Stimulated activated CD4-positive, alpha-beta T cell treated with anti-CD3 and anti-CD28 coated beads, Interleukin-2, amount 100 ng/mL, for 4 hours (primary cell): ENCODE results near the gene ESRRG.
"Not testable (repeated sequence)": the region's sequence is repeated elsewhere in the genome, so short reads cannot be mapped to it uniquely, and the experiment has no call there.

ENCODE experiments used
- DNase-seq: peaks from one replicate; pipeline ENCODE4 v3.0.0-alpha.2; 2020; ENCODE audit warnings: low read depth

The ESRRG gene

DNA sequence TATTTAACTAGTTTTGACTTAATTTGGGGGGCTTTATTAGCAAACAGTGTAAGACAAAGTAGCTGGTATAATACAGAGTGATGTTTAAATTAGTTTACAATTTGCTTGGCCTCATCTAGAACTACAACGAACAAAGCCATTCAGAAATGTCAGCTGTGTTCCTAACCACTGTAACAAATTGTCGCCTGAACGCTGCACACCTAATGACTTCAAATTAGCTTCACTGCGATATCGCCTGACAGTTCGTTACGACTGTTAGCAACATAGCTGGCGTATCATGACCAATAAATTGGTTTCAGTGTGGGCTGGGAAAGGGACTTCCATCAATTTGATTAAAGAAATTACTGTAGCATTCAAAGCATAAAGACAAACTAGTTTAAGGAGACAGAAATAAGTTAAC, 160.1 kb downstream of the ESRRG start:
- no peak for DNase-seq

DNA sequence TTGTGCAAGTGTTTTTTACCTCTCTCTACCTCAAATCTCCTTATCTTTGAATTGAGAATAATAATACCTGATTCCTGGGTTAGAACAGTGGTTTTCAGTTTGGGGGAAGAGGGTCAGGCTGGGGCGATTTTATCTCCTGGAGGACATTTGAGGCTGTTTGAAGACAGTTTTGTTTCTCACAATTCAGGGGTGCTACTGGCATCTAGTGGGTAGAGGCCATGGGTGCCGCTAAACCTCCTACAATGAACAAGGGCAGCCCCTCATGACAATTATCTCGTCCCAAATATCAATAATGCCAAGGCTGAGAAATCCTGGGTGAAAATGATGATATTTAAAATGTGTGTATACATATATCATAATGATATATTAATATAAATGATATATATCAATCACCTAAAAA, 160.8 kb downstream of the ESRRG start:
- no peak for DNase-seq

DNA sequence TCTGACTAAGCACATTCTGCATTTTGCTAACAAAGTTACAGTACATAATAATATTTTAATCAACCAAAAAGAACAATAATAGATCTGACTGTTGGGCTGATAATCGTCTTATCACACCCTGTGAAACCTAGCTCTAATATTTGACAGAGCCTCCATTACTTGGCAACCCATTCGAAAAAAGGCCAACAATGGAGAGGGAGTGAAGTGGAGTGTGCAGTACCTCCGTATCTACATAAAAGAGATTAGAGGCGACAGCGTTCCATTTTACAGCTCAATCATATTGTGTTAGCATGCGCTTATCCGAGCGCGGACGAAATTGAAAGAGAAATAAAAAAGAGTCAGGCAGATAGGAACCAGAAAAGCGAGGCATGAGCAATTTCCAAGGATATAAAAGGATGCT, 162.7 kb downstream of the ESRRG start:
- DNase-seq: no peak

DNA sequence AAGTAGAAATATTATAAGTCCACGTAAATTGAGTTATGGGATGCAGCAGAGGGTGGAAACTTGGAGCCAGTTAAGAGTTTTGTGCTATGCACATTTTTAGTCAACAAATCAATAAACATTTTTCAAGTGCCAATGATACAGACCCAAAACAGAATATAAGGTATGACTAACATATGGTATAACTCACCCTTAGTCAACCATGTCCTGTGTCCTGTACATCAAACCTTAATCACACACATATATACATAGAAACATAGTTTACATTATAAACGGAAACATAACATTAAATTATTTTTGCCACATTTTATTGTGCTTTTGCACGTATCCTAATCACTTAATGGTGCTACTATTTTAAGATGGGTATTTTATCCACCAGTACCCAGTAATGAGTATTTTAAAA, 163.9 kb downstream of the ESRRG start:
- DNase-seq: no peak

DNA sequence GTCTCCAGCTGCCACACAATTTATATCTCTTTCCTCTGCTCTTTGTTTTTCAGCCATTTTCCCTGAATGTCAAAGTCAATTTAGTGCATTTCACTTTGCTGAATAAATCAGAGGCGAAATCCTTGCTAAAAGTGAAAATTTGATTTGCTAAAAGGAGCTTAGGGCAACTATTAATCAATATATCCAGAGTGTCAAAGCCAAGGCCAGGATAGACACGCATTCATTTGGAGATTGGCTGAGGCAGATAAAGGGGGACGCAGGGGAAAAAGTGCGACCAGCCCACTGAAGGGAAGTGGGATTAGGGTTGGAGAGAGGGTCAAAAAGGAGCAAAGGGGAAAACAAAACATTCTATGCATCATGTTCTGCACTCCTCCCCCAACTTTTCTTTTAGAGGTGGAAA, 167.6 kb downstream of the ESRRG start:
- DNase-seq: no peak

DNA sequence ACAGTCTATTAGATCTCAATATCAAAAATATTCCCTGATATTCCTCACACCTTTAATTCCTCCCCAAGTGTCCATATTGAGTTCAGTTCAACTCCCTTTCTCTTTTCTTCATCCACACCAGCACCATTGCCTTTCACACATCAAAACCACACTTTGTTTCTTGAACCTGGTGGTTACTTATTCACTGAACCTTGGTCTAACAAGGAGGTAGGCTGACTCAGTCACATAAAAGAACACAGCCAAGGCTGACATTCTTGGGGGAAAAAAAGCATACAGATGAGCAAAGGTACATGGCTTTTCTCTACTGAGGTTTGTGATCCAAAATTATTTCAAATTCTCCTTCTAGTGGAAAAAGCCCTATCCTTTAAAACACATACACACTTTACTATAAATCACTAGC, 168.3 kb downstream of the ESRRG start:
- no peak for DNase-seq

DNA sequence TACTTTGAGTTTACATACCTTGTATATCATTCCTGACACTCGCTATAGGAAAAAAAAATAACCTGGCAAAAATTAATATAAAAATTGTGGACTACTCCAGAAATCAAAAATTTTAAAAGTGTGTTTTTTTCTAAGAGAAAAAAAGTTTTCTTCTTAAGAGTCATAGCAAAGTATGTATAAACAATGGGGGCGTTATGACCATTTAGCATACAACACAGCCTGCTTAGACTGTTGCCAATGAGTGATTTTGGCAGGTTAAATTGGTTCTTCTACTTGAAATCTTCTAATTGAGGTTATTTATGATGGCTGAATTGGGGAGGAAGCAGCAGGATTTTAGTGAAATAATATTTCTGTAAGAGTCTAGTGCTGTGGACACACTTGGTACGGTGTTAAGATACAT, 169.5 kb downstream of the ESRRG start:
- no peak for DNase-seq

DNA sequence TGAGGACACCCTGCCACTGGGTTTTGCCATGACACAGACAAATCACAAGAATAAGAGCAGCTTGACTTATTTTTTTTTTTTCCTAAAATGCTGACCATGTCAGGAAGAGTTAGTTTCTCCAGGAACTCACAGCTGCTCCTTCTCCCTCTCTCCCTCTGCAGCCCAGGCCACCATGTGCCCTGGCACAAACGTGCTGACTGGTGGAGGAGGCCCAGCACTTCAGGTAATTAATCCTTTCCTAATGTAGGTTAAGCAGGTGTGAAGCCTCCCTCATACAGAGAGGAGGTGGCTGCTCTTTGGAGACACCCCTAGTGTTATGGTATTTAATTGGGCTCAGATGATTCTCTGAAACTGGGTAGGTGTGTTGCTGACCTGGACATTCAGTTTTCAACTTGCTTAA, 170.2 kb downstream of the ESRRG start:
- DNase-seq: no peak

DNA sequence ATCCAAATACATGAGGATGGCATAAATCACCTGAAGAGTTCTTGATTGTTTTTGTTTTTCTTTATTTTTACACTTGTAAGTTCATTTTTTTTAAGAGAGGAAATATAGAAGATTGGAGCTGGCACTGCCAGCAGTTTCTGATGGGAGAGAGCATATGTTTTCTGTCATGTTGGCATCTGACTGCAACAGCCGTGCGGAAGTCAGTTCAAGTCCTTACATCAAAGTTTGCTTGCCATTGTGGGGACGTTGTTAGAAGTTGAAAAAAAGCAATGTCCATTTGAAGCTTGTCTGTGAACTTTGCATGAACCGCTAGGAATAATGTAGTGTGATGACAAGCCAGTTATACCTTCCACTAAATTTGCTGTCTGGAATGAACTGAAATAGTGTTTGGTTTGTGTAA, 173.4 kb downstream of the ESRRG start:
- no peak for DNase-seq

DNA sequence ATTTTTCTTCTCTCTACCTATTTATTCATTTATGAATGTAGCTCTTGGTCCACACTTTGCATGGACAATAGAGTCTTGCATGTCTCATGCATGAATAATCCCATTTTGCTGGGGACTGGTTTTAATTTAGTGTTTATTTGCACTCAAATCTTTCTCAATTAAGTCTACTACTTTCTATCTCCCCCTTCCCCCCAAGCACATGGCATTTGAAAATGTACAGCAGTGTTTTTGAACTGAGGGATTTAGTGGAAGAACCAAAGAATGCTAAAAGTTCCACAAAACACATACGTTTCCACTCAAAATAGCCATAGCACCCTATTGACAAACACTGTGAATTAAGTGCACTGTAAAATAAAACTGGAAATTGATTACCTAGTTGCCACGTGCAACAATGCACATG, 180.5 kb downstream of the ESRRG start:
- no peak for DNase-seq

DNA sequence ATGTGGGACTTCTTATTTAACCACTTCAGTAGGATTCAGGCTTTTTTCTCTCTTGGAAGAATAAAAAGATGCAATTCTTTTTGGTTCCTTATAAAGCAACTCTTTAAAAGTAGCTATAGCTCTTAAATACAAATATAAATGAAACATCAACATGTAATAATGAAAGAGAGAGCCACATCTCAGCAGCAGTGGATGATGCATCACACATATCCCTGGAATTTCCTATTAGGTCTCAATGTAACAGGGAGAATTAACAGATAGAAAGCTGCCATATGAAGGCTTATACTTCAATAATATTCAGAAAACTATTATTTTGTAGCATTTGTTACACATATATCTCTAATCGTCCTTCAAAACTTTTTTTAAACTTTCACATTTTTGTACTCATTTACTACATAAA, 181.0 kb downstream of the ESRRG start:
- no peak for DNase-seq

DNA sequence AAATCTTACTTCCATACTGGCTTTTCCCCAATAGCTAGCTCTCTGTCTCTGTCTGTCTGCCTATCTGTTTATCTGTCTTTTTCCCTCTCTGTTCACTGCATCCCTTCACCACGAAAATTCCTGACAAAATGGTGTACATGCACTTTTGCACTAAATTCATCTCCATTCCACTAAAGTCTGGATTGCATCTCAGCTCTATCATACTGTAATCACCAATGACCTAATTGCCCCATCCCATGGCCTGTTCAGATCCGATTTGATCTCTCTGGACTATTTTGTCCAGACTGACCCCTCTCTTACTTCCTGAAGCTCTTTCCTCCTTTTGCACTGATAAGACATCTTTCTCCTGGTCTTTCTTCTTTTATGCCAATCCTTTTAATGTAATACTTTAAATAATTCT, 187.5 kb downstream of the ESRRG start:
- DNase-seq: no peak

DNA sequence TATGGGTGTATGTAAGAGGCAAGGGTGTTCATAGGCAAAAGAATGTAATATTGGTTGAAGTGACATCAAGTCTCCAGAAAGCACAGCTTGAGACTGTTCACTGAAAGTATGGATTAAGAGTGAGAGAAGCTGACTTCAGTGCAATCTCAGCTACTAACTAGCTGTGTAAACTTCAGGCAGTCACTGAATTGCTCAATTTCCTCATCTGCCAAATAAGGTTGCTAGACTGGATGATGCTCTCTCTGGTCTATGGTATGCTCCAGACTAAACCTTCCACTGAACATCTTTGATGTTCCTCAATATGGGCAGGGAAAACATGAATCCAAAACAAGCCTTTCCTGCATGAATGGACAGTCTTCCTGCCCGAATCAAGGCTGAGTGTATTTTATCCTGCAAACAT, 188.2 kb downstream of the ESRRG start:
- no peak for DNase-seq

DNA sequence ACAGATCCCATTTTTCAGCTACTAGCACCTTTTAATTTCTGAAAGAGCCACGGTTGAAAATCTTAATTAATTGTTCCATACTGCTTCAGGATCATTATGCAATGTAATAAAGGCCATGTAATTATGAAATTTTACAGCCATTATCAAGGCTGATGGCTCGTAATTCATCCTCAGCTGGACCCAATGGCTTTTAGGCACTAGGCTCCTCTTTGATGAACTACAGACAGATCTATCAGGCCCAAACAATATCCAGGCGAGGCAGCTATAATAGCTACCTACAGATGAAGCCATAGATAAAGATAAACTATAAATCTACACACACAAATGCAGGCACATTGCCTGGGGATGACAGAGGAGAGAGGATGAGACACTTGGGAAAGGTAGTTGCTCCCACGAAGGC, 189.5 kb downstream of the ESRRG start:
- no peak for DNase-seq

DNA sequence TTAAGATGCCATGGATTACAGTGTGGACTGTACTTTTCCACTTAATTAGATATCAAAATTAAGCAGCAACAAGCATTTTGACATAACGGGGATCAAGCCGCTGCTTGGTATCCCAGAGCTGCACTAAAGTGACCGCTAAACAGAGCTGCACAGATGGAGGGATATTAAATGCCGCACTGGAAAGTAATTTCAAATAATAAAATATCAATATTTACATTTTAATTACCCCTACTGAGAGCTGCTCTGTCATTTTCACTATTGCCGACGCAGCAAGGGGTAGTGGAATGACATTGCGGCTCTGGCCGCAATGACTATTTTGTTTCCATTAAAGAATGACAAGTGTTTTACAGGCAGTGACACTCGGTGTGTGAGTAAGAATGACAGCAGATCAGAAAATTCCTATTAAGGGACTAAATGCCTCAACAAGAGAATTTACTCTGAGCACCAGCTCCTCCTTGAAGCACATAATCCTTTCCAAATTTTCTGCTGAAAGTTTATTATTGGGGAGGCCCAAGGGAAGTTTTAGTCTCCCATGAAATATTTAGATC, 190.9 kb downstream of the ESRRG start:
- no peak for DNase-seq

DNA sequence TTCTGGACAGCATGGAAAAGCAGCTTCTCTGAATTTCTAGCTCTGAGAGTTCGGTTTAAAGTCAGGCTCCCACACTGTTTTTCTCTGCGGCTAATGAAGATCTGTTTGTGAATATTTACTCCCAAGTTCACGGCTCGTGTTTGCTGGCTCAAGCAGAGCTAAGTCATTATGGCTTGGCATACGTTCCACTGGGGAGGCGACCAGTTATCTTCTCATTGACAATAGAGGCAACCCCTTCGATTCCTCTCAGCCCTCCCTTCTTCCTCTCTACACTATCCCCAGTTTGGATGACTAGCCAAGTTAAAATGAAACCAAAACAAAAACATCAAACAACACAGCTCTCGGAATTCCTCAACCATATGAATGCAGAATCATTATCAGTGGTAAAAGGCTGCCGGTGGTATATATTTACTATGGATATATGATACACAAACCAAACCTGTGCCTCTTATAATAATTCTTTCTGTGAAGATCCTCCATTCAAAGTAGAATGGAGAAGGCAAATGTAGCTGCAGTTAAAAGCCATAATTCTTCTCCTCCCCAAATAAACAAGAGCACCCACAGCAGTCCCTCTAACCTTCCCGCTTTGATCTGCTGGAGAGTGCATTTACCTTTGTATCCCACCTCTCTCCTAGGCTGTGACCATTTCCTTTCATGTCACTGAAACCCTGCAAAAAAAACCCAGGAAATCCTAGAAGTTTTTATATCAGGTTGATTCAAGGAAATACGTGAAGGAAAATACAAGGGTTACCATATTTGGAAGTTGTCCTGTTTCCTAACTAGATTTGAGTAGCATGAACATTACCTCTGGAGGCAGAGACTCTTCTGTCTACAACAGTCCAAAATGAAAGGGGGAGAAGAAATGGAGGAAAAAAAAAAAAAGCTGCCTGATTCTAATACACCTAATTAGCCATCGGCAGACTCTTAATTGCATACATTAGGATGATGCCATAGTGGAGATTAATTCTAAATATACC, 191.7 kb downstream of the ESRRG start:
- no peak for DNase-seq

DNA sequence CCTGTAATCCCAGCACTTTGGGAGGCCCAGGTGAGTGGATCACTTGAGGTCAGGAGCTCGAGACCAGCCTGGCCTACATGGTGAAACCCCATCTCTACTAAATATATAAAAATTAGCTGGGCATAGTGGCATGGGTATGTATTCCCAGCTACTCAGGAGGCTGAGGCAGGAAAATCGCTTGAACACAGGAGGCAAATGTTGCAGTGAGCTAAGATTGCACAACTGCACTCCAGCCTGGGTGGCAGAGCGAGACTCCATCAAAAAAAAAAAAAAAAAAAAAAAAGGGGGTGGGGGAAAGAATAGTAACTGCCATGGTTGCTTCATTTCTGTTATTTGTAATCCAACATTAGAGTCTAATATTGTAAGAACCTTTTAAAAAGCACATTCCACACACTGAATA, 193.4 kb downstream of the ESRRG start:
- not testable (repeated sequence) for DNase-seq

DNA sequence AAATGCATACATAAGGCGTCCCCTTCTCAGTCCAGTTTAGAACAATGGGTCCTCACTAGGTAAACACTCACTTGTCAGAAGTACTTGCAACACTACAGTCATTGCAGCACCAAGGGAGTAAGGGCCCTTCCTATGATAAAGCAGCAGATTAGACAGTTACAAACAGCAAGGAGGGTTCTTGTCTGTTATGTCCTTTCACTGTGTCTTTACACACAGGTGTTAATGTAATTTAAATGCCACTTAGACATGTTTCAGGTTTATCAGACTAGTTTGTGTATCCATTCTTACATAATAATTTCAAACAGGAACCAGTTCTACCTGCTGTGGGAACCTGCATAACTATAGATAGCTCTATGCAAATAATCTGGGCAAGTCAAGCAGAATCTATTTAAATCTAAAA, 194.4 kb downstream of the ESRRG start:
- DNase-seq: no peak

DNA sequence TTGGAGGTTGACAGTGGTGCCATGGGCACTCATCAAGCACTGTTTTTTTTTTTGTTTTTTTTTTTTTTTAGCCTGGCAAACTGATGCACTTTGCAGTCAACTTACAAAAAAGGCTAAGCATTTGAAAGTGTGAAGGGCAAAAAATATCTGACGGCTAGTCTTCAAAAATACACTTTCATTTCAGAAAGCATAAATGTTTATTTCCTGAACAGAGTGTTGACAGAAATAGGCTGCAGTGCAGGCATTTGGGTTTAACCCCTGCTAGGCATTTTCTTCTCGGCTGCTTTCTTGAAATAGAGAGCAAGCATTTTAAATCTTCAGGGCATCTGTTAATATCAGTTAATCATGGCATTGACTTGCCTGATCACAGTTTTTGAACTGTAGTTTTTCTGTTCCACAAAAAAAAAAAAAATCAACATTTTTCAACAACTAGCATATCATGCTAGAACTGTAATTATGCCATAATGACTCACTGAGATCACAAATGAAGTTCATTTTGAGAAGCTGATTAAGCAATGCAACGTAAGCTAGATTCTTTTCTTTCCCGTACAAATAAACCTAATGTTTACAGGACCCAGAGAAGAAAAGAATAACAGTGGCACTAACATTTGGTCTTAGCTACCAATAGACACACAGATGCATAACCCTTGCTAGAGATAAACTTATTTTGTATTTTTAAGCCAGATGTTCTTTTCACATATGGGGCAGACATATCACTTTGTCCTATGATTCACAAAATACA, 199.6 kb downstream of the ESRRG start:
- DNase-seq: no peak

DNA sequence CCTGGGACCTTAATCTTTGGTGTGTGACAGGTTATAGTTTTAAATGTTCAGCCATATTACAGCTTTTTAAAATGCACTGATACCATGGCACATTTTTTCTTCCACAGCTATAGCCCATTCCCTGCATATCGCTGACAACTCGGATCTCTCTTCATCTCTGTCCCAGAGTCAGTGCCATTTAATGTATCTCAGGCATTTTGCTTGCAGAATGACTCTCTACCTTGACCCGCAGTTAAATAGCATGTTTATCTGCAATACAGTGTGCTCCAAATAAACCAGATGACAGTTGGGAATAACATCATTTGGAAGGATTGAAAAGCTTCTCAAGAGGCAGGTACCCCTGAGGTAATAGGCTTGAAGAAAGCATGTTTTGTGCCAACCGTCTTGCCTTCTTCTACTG, 200.2 kb downstream of the ESRRG start:
- no peak for DNase-seq

DNA sequence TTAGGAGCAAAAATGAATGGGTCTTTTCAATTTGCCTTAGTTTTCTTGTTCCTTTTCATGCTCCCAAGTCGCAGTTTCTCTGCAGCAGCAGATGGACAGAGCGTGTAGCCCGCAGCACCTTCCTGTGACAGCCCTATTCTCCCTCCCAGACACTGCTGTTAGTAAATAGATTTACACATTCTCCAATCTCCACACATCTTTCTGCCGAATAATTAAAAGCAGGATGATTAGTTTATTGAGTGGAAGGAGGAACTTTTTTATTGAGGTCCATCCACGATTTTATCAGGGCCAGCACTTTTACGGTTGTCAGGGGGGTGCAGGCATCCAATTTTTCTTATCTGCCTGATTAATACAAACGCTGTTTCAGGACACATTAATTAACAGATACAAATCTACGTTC, 201.8 kb downstream of the ESRRG start:
- DNase-seq: no peak

DNA sequence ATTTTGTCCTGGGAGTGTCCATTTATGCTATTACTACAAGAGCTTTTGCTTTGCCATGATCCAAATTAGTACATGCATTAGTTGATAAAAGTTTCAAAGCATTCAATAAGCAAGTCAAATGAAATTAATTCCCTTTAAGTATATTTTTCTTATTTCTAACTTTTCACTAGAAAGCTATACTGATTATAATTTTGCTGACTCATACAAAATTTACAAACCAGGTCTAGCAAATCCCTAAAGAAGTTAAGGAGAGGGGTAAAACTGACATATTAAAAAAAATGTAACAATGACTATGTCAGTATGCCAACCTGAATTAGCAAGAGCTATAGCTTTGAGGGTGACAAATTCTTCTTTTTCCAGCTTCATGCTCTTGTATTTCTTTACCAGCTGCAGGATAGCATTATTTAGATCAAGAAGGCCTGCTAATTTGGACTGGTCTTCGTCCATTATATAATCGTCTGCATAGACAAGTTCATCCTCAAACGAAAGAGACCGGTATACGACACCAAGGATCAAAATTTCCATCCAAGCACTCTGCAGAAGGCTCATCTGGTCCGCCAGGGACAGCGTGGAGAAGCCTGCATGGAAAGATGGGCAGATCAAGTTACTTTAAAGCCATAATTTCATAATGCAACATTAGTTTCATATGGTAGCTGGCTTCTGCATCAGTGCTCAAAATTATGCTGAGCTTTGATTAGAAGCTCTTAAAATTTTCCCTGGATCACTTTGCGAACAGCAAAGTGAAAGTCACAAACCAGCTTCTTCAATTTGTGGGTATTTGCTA, 204.2 kb downstream of the ESRRG start:
- no peak for DNase-seq
